HepG2 (cell line): Measurements from ENCODE around the gene CCDC142. TPM values are rescaled to one million over a fixed set of nuclear protein-coding genes. Genes with fewer than 3 reads are reported as not detected.

Experiments
- ATF2 ChIP-seq: sonication (generic); formaldehyde crosslinking; IDR thresholded peaks from 2 replicates; pipeline ENCODE4 v1.4.0; 2020; ENCODE audit warnings: missing genetic modification reagents
- EP300 ChIP-seq, 3 experiments: sonication (generic) in 1 of 3; formaldehyde crosslinking in 1 of 3; IDR thresholded peaks; 2 replicates each; pipeline versions ENCODE4 v1.5.1 to v1.6.1; 2011 to 2020; ENCODE audit warnings: low read depth in 2 of 3, low read length in 2 of 3, borderline replicate concordance in 1 of 3, improper control_type of control experiment in 1 of 3, mild to moderate bottlenecking in 1 of 3, missing genetic modification reagents in 1 of 3, moderate library complexity in 1 of 3
- FOXM1 ChIP-seq: sonication (generic); formaldehyde crosslinking; IDR thresholded peaks from 2 replicates; pipeline ENCODE4 v1.5.0; 2020; ENCODE audit warnings: missing genetic modification reagents
- KAT2B ChIP-seq: fragments of 150-350 bp; IDR thresholded peaks from 2 replicates; pipeline ENCODE4 v1.6.1; 2014; ENCODE audit warnings: low read depth, low read length, borderline replicate concordance
- LBX2 ChIP-seq: sonication (generic); formaldehyde crosslinking; IDR thresholded peaks from 2 replicates; pipeline ENCODE4 v1.5.0; 2020; ENCODE audit warnings: missing genetic modification reagents, mild to moderate bottlenecking, borderline replicate concordance
- ONECUT2 ChIP-seq: sonication (generic); formaldehyde crosslinking; IDR thresholded peaks from 2 replicates; pipeline ENCODE4 v1.4.0; 2020; ENCODE audit warnings: missing genetic modification reagents
- PRDM15 ChIP-seq: sonication (generic); formaldehyde crosslinking; IDR thresholded peaks from 2 replicates; pipeline ENCODE4 v1.4.0; 2020; ENCODE audit warnings: missing genetic modification reagents
- REPIN1 ChIP-seq: sonication (generic); formaldehyde crosslinking; IDR thresholded peaks from 2 replicates; pipeline ENCODE4 v1.8.0; 2022; ENCODE audit warnings: missing genetic modification reagents, low read depth, mild to moderate bottlenecking, borderline replicate concordance
- RFX3 ChIP-seq: IDR thresholded peaks from 2 replicates; pipeline ENCODE4 v1.6.1; 2016; ENCODE audit warnings: missing biosample characterization, missing genetic modification reagents
- RNF2 ChIP-seq: fragments of 450-650 bp; conservative IDR thresholded peaks from 2 replicates; pipeline ENCODE4 v1.6.1; 2016; ENCODE audit warnings: low read depth
- RXRA ChIP-seq: sonication (generic); formaldehyde crosslinking; IDR thresholded peaks from 2 replicates; pipeline ENCODE4 v1.5.1; 2020; ENCODE audit warnings: missing genetic modification reagents
- ZBTB7A ChIP-seq: sonication (generic); formaldehyde crosslinking; IDR thresholded peaks from 2 replicates; pipeline ENCODE4 v1.8.0; 2022; ENCODE audit warnings: mild to moderate bottlenecking, missing genetic modification reagents
- ZFP91 ChIP-seq: sonication (generic); formaldehyde crosslinking; IDR thresholded peaks from 2 replicates; pipeline ENCODE4 v1.9.0; 2022; ENCODE audit warnings: missing genetic modification reagents, mild to moderate bottlenecking, borderline replicate concordance
- ZNF460 ChIP-seq: sonication (generic); formaldehyde crosslinking; IDR thresholded peaks from 2 replicates; pipeline ENCODE4 v1.5.1; 2020; ENCODE audit warnings: missing genetic modification reagents, mild to moderate bottlenecking, borderline replicate concordance
- ZNF546 ChIP-seq: sonication (generic); formaldehyde crosslinking; conservative IDR thresholded peaks from 2 replicates; pipeline ENCODE4 v1.8.1; 2023; ENCODE audit warnings: mild to moderate bottlenecking, missing genetic modification reagents
- ZNF607 ChIP-seq: sonication (generic); formaldehyde crosslinking; IDR thresholded peaks from 2 replicates; pipeline ENCODE4 v1.5.1; 2020; ENCODE audit warnings: missing genetic modification reagents, mild to moderate bottlenecking, borderline replicate concordance
- polyA plus RNA-seq, 8 experiments: library from polyadenylated mRNA; depleted of rRNA in 3 of 8; stranded (reverse) in 7 of 8; unstranded in 1 of 8; fragments of >200 nt; fragmentation: Illumina TruSeq in 4 of 8; extraction: Trizol in 4 of 8; gene quantifications; 2 replicates each; pipeline versions ENCODE4 v1.2.1 to v1.2.3, GENCODE V29; 2011 to 2016; ENCODE audit warnings: low read depth in 4 of 8, missing spikeins in 1 of 8, mixed read lengths in 1 of 8; ENCODE audit not compliant: insufficient read depth in 1 of 8
- total RNA-seq, 5 experiments: library from RNA; depleted of rRNA; stranded (reverse); fragments of >200 nt; fragmentation: Illumina TruSeq; extraction: Trizol; gene quantifications; 2 replicates each; pipeline ENCODE4 v1.2.3, GENCODE V29; 2016; ENCODE audit warnings: low read depth in 1 of 5

The CCDC142 gene
- total and polyA plus RNA-seq, 2 of the 13 experiments (the other 11 are each of a cell fraction or from before 2014, with no cell fraction given) = 14.7 to 30.4 TPM

GRCh38 chr2:74429487-74430451 is 53.0 kb downstream of the CCDC142 start (continued):
- TF ChIP-seq EP300 (IDR thresholded peaks at IDR 0.05; ENCODE audit: low read depth in 2 of 2, low read length in 2 of 2) (peak in 1 of 2 experiments; percentile 61; a peak in 2 of 4 replicates), EP300 (CRISPR knock-in tag; IDR thresholded peaks at IDR 0.05; ENCODE audit: borderline replicate concordance) (peak; percentile 66), ZNF546 (CRISPR knock-in tag) (peak; percentile 47; the same call in 1 of the 2 replicates), REPIN1 (peak; percentile 84), ZFP91 (CRISPR knock-in tag) (peak; percentile 93), ONECUT2 (CRISPR knock-in tag) (no peak), KAT2B (no peak), PRDM15 (CRISPR knock-in tag) (no peak), ZBTB7A (CRISPR knock-in tag) (no peak; the same call in 1 of the 2 replicates), ZNF607 (no peak), ZNF460 (CRISPR knock-in tag) (no peak; the same call in 1 of the 2 replicates), LBX2 (no peak), FOXM1 (no peak), ATF2 (CRISPR knock-in tag) (peak; percentile 54), RNF2 (no peak), RFX3 (CRISPR knock-in tag) (0 out of 2 replicates have a peak, but pooled peaks have one; percentile 11), RXRA (CRISPR knock-in tag) (peak; percentile 67)
